Astrocyte (in vitro differentiated cells and primary cell): ENCODE results near the gene CD33. TPM values are rescaled to one million over a fixed set of nuclear protein-coding genes. Genes with fewer than 3 reads are reported as not detected.

Experiments used
- DNase-seq: peaks from one replicate; pipeline ENCODE4 v3.0.0-alpha.2; 2010; ENCODE audit warnings: low read depth
- FAIRE-seq: peaks from 2 replicates; lab custom pipeline; 2011; peaks lifted over from hg19 to GRCh38; lab: Jason Lieb, UNC
- H2AFZ ChIP-seq: 2 replicates; pipeline ENCODE4 v1.6.0; 2012; ENCODE audit warnings: low read depth, low read length, inconsistent platforms
- H3K27ac ChIP-seq: 2 replicates; pipeline ENCODE4 v1.5.1; 2011; ENCODE audit warnings: low read depth, low read length, inconsistent platforms
- H3K27me3 ChIP-seq: 2 replicates; pipeline ENCODE4 v1.6.0; 2011; ENCODE audit warnings: low read length, inconsistent platforms; ENCODE audit not compliant: insufficient read depth
- H3K36me3 ChIP-seq: 2 replicates; pipeline ENCODE4 v1.5.1; 2011; ENCODE audit warnings: low read length, inconsistent platforms; ENCODE audit not compliant: insufficient read depth
- H3K4me1 ChIP-seq: 2 replicates; pipeline ENCODE4 v1.5.1; 2011; ENCODE audit warnings: low read length, inconsistent platforms; ENCODE audit not compliant: insufficient read depth
- H3K4me2 ChIP-seq: 2 replicates; pipeline ENCODE4 v1.6.0; 2012; ENCODE audit warnings: low read length, inconsistent platforms
- H3K4me3 ChIP-seq: 2 replicates; pipeline ENCODE4 v1.5.1; 2011; ENCODE audit warnings: low read depth, mild to moderate bottlenecking, low read length, inconsistent platforms; ENCODE audit not compliant: insufficient read depth
- H3K79me2 ChIP-seq: 2 replicates; pipeline ENCODE4 v1.6.0; 2012; ENCODE audit warnings: mild to moderate bottlenecking, low read length, inconsistent platforms; ENCODE audit not compliant: insufficient read depth
- H3K9ac ChIP-seq: 2 replicates; pipeline ENCODE4 v1.6.0; 2012; ENCODE audit warnings: mild to moderate bottlenecking, low read length, inconsistent platforms
- H3K9me3 ChIP-seq: 2 replicates; pipeline ENCODE4 v1.5.1; 2012; ENCODE audit warnings: low read depth, mild to moderate bottlenecking, low read length, inconsistent platforms; ENCODE audit not compliant: insufficient read depth
- H4K20me1 ChIP-seq: 2 replicates; pipeline ENCODE4 v1.6.0; 2012; ENCODE audit warnings: low read length, inconsistent platforms; ENCODE audit not compliant: insufficient read depth
- H3K27ac Mint-ChIP-seq: one replicate; pipeline ENCODE4 v1.8.0; 2021; ENCODE audit warnings: mild to moderate bottlenecking, mixed read lengths; ENCODE audit not compliant: unreplicated experiment
- H3K27me3 Mint-ChIP-seq: one replicate; pipeline ENCODE4 v1.8.0; 2021; ENCODE audit warnings: low read depth, mixed read lengths; ENCODE audit not compliant: unreplicated experiment
- H3K36me3 Mint-ChIP-seq: one replicate; pipeline ENCODE4 v1.8.0; 2021; ENCODE audit warnings: low read depth, mixed read lengths; ENCODE audit not compliant: unreplicated experiment
- H3K4me1 Mint-ChIP-seq: one replicate; pipeline ENCODE4 v1.8.0; 2021; ENCODE audit warnings: low read depth, mixed read lengths; ENCODE audit not compliant: unreplicated experiment
- H3K4me3 Mint-ChIP-seq: one replicate; pipeline ENCODE4 v1.8.0; 2021; ENCODE audit warnings: mild to moderate bottlenecking, moderate library complexity, mixed read lengths; ENCODE audit not compliant: unreplicated experiment
- H3K9me3 Mint-ChIP-seq: one replicate; pipeline ENCODE4 v1.8.0; 2021; ENCODE audit warnings: mild to moderate bottlenecking, mixed read lengths; ENCODE audit not compliant: unreplicated experiment
- EZH2 ChIP-seq: IDR thresholded peaks from 2 replicates; pipeline ENCODE4 v1.6.1; 2012; ENCODE audit warnings: mild to moderate bottlenecking, low read length, inconsistent platforms; ENCODE audit not compliant: insufficient read depth
- total RNA-seq: library from RNA; stranded (reverse); gene quantifications from 2 replicates; pipeline ENCODE4 v1.2.1, GENCODE V29; 2021
- TF ChIP-seq, protein P1 (sequence below): IDR thresholded peaks from 2 replicates; pipeline ENCODE4 v1.5.1; 2011; ENCODE audit warnings: low read depth, mild to moderate bottlenecking, inconsistent platforms, low read length, moderate library complexity; ENCODE audit not compliant: insufficient read depth

CD33 gene
- total RNA-seq, 1 donor from 2014 or later, result not detected

DNA sequence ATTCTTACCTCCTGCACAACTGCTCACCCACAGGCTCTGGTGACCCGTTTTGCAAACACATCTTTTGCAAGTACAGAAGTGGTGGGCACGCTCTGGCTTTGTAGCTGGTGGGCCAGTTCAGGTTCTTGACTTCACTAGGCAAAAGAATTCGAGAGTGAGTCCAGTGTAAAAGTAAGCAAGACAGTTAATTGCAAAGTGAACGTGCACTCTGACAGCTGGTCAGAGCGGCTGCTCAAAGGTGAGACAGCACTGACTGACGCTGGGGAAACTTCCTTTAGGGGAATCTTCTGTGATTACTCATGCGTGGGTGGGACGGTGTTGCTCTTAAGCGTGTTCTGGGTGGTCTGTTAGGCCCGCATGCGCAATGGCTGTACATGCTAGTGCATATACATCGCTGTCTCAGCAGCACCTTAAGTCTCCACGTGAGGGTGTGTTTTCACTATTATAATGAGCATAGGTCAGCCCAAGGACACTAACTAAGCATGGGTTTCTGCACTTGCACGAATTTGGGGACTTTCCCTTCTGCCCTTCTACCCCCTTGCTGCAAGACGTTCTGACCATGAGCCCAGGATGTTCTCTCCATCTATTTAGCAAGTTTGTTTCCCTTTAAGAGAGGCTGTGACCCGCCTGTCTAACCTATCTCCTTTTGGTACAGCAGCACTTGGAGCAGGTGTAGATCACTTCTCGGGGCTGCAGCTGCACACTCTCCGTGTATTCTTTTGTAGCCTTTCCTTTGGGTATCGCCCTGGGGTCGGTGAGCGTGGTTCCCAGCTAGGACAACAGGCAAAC lies 30.2 kb upstream of the CD33 start:
- no peaks in the 10 kb centered on the region for H3K9me3 ChIP-seq
- no peaks in the 10 kb centered on the region for H3K36me3 Mint-ChIP-seq
- no peak overlapping the region for H3K27ac ChIP-seq
- no peak overlapping the region for H3K4me3 Mint-ChIP-seq
- peaks cover 4% of the 10 kb centered on the region for H3K9me3 Mint-ChIP-seq
- no peak overlapping the region for H3K4me2 ChIP-seq
- H3K9ac ChIP-seq, result no peak overlapping the region
- FAIRE-seq (no peak), DNase-seq (no peak)
- no peaks in the 10 kb centered on the region for H4K20me1 ChIP-seq
- H2AFZ ChIP-seq, result no peak overlapping the region
- no peaks in the 10 kb centered on the region for H3K4me1 Mint-ChIP-seq
- no peaks in the 10 kb centered on the region for H3K36me3 ChIP-seq
- no peaks in the 10 kb centered on the region for H3K79me2 ChIP-seq
- no peak overlapping the region for H3K27ac Mint-ChIP-seq
- H3K27me3 ChIP-seq, result no peaks in the 10 kb centered on the region
- H3K4me1 ChIP-seq, result no peaks in the 10 kb centered on the region
- peaks cover 6% of the 10 kb centered on the region for H3K27me3 Mint-ChIP-seq
- no peak for TF ChIP-seq EZH2
- TF ChIP-seq, protein P1, sequence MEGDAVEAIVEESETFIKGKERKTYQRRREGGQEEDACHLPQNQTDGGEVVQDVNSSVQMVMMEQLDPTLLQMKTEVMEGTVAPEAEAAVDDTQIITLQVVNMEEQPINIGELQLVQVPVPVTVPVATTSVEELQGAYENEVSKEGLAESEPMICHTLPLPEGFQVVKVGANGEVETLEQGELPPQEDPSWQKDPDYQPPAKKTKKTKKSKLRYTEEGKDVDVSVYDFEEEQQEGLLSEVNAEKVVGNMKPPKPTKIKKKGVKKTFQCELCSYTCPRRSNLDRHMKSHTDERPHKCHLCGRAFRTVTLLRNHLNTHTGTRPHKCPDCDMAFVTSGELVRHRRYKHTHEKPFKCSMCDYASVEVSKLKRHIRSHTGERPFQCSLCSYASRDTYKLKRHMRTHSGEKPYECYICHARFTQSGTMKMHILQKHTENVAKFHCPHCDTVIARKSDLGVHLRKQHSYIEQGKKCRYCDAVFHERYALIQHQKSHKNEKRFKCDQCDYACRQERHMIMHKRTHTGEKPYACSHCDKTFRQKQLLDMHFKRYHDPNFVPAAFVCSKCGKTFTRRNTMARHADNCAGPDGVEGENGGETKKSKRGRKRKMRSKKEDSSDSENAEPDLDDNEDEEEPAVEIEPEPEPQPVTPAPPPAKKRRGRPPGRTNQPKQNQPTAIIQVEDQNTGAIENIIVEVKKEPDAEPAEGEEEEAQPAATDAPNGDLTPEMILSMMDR, result no peak
- H3K4me3 ChIP-seq, result no peak overlapping the region

DNA sequence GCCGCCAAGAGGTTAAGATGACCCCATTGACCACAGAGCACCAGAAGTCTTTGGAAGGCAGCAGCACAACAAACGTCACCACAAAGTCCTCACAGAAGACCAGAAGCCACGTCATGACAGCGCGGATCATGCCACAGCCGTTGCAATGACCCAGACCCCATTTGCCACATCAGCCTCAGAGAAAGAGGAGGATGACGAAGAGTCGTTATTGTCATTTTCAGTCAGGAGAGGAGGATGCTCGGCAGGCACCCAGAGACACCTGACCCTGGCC lies 29.6 kb upstream of the CD33 start:
- Mint-ChIP-seq H3K27me3 (peaks cover 6% of the 10 kb centered on the region), H3K36me3 (no peaks in the 10 kb centered on the region), H3K9me3 (peaks cover 6% of the 10 kb centered on the region), H3K4me1 (no peaks in the 10 kb centered on the region), H3K27ac (no peak overlapping the region), H3K4me3 (no peak overlapping the region)
- Histone ChIP-seq H4K20me1 (no peaks in the 10 kb centered on the region), H3K9me3 (no peaks in the 10 kb centered on the region), H2AFZ (no peak overlapping the region), H3K4me1 (no peaks in the 10 kb centered on the region), H3K79me2 (no peaks in the 10 kb centered on the region), H3K9ac (no peak overlapping the region), H3K36me3 (no peaks in the 10 kb centered on the region), H3K27ac (no peak overlapping the region), H3K27me3 (no peaks in the 10 kb centered on the region), H3K4me3 (no peak overlapping the region), H3K4me2 (no peak overlapping the region)
- FAIRE-seq (no peak), DNase-seq (no peak)
- TF ChIP-seq, protein P1, result no peak
- TF ChIP-seq EZH2, result no peak

DNA sequence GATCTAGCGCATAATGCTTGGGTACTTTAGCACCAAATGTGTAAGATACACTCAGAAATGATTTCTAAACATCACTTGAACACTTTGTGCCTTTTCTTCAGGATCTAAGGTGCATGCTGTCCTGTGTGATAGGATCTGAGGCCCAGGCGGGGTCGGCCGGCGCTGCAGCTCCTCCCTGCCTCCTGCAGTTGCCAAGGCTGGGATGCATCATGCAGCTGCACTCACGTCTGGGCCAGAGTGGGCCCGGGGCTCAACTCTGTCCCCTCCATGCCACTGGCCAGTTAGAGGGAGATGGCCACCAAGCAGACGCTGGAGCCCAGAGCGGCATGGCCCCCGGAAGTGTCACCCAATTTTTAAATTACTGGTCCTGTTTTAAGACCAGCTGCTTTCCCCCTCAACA lies 29.3 kb upstream of the CD33 start:
- Mint-ChIP-seq H3K36me3 (no peaks in the 10 kb centered on the region), H3K27ac (no peak overlapping the region), H3K9me3 (peaks cover 6% of the 10 kb centered on the region), H3K27me3 (peaks cover 8% of the 10 kb centered on the region), H3K4me3 (no peak overlapping the region), H3K4me1 (no peaks in the 10 kb centered on the region)
- Histone ChIP-seq H2AFZ (no peak overlapping the region), H3K4me2 (no peak overlapping the region), H3K79me2 (no peaks in the 10 kb centered on the region), H4K20me1 (no peaks in the 10 kb centered on the region), H3K36me3 (no peaks in the 10 kb centered on the region), H3K27ac (no peak overlapping the region), H3K9ac (no peak overlapping the region), H3K27me3 (no peaks in the 10 kb centered on the region), H3K4me3 (no peak overlapping the region), H3K4me1 (no peaks in the 10 kb centered on the region), H3K9me3 (no peaks in the 10 kb centered on the region)
- FAIRE-seq (no peak), DNase-seq (no peak)
- no peak for TF ChIP-seq EZH2
- TF ChIP-seq, protein P1, result no peak
